Measurements from ENCODE around the gene TSHZ2.

The TSHZ2 gene, protein sequence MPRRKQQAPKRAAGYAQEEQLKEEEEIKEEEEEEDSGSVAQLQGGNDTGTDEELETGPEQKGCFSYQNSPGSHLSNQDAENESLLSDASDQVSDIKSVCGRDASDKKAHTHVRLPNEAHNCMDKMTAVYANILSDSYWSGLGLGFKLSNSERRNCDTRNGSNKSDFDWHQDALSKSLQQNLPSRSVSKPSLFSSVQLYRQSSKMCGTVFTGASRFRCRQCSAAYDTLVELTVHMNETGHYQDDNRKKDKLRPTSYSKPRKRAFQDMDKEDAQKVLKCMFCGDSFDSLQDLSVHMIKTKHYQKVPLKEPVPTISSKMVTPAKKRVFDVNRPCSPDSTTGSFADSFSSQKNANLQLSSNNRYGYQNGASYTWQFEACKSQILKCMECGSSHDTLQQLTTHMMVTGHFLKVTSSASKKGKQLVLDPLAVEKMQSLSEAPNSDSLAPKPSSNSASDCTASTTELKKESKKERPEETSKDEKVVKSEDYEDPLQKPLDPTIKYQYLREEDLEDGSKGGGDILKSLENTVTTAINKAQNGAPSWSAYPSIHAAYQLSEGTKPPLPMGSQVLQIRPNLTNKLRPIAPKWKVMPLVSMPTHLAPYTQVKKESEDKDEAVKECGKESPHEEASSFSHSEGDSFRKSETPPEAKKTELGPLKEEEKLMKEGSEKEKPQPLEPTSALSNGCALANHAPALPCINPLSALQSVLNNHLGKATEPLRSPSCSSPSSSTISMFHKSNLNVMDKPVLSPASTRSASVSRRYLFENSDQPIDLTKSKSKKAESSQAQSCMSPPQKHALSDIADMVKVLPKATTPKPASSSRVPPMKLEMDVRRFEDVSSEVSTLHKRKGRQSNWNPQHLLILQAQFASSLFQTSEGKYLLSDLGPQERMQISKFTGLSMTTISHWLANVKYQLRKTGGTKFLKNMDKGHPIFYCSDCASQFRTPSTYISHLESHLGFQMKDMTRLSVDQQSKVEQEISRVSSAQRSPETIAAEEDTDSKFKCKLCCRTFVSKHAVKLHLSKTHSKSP (N-terminal part only)

DNA sequence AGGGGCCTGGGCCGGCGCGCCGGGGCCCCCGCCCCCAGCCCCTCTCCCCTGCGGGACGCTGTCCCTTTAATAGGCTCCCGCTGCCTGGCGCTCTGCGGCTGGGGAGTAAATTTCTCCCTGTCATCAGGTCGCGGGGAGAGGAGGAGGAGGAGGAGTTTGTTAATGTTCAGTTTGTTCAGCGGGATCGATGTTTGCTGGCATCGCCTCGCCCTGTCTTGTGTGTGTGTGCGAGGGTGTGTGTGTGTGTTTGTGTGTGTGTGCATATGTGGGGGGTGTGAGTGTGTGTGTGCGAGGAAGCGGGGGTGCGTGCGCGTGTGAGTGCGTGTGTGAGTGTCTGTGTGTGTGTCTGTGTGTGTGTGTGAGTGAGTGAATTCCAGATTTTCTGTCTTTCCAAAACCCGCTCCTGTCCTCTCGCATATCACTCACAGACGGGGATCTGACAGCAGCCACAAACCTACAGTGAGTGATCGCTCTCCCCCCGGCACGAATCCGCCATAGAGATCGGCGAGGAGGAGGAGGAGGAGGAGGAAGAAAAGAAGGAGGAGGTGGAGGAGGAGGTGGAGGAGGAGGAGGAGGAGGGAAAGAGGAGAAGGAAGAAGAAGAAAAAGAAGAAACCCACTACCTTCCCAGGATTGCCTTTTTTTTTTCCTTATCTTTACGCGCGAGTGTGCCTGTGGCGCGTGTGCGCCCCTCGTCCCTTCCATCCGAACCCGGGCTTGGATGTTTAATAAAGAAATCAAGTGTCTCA lies at the start of gene TSHZ2:
Gene TSHZ2, plus strand, starts transcription at position 169 of the 748 bp plus-strand sequence. CDS start 936 bp downstream, outside the sequence.
- peaks cover 38% of the 10 kb centered on the region for H3K27me3 ChIP-seq
- peak within 1 kb of the TSS; percentile 34; the same call in 1 of the 2 replicates for H3K4me2 ChIP-seq
- H3K9ac ChIP-seq, result no peak within 1 kb of the TSS
- no peak for TF ChIP-seq Cebpa-rat (IDR thresholded peaks at IDR 0.05)
- no peaks in the 10 kb centered on the region for H3K4me1 ChIP-seq
- H3K36me3 ChIP-seq, result no peaks in the 10 kb centered on the region
- H3K27ac ChIP-seq, result no peak within 1 kb of the TSS
- H3K4me3 ChIP-seq, result peak within 1 kb of the TSS; percentile 42
- no peaks in the 10 kb centered on the region for H3K9me3 ChIP-seq
- H4K20me1 ChIP-seq, result no peaks in the 10 kb centered on the region

GRCh38 chr20:52922436-52922835 lies 49.7 kb upstream of the TSHZ2 start:
- H3K4me1 ChIP-seq, result no peaks in the 10 kb centered on the region
- no peaks in the 10 kb centered on the region for H3K27me3 ChIP-seq
- no peak overlapping the region for H3K4me2 ChIP-seq
- H3K36me3 ChIP-seq, result no peaks in the 10 kb centered on the region
- no peak overlapping the region for H3K27ac ChIP-seq
- no peak for TF ChIP-seq Cebpa-rat (IDR thresholded peaks at IDR 0.05)
- H4K20me1 ChIP-seq, result no peaks in the 10 kb centered on the region
- H3K9me3 ChIP-seq, result no peaks in the 10 kb centered on the region
- no peak overlapping the region for H3K4me3 ChIP-seq
- no peak overlapping the region for H3K9ac ChIP-seq

GRCh38 chr20:52923123-52923937 lies 48.8 kb upstream of the TSHZ2 start:
- H3K27me3 ChIP-seq, result no peaks in the 10 kb centered on the region
- H3K9ac ChIP-seq, result no peak overlapping the region
- H3K9me3 ChIP-seq, result no peaks in the 10 kb centered on the region
- TF ChIP-seq Cebpa-rat (IDR thresholded peaks at IDR 0.05), result no peak
- no peak overlapping the region for H3K4me3 ChIP-seq
- no peak overlapping the region for H3K4me2 ChIP-seq
- H3K27ac ChIP-seq, result no peak overlapping the region
- no peaks in the 10 kb centered on the region for H4K20me1 ChIP-seq
- no peaks in the 10 kb centered on the region for H3K36me3 ChIP-seq
- H3K4me1 ChIP-seq, result no peaks in the 10 kb centered on the region

- H4K20me1 ChIP-seq, result no peaks in the 10 kb centered on the region
- no peak overlapping the region for H3K27ac ChIP-seq
- H3K27me3 ChIP-seq, result no peaks in the 10 kb centered on the region
- H3K36me3 ChIP-seq, result no peaks in the 10 kb centered on the region
- H3K9ac ChIP-seq, result no peak overlapping the region
- no peaks in the 10 kb centered on the region for H3K9me3 ChIP-seq
- H3K4me2 ChIP-seq, result no peak overlapping the region
- no peaks in the 10 kb centered on the region for H3K4me1 ChIP-seq
- TF ChIP-seq Cebpa-rat (IDR thresholded peaks at IDR 0.05), result no peak
- H3K4me3 ChIP-seq, result no peak overlapping the region
Measured at GRCh38 chr20:52924411-52925271, 47.5 kb upstream of the TSHZ2 start.

GRCh38 chr20:52926505-52926904 lies 45.7 kb upstream of the TSHZ2 start:
- Histone ChIP-seq H3K27me3 (no peaks in the 10 kb centered on the region), H3K9ac (no peak overlapping the region), H3K4me2 (no peak overlapping the region), H4K20me1 (no peaks in the 10 kb centered on the region), H3K36me3 (no peaks in the 10 kb centered on the region), H3K27ac (no peak overlapping the region), H3K4me1 (no peaks in the 10 kb centered on the region), H3K9me3 (no peaks in the 10 kb centered on the region), H3K4me3 (no peak overlapping the region)
- TF ChIP-seq Cebpa-rat (IDR thresholded peaks at IDR 0.05), result no peak

GRCh38 chr20:52933867-52934266 lies 38.3 kb upstream of the TSHZ2 start:
- Histone ChIP-seq H3K36me3 (no peaks in the 10 kb centered on the region), H3K27ac (no peak overlapping the region), H3K9ac (no peak overlapping the region), H3K4me3 (no peak overlapping the region), H3K9me3 (no peaks in the 10 kb centered on the region), H4K20me1 (no peaks in the 10 kb centered on the region), H3K27me3 (no peaks in the 10 kb centered on the region), H3K4me1 (peaks cover 16% of the 10 kb centered on the region), H3K4me2 (no peak overlapping the region)
- TF ChIP-seq Cebpa-rat (IDR thresholded peaks at IDR 0.05), result no peak

DNA sequence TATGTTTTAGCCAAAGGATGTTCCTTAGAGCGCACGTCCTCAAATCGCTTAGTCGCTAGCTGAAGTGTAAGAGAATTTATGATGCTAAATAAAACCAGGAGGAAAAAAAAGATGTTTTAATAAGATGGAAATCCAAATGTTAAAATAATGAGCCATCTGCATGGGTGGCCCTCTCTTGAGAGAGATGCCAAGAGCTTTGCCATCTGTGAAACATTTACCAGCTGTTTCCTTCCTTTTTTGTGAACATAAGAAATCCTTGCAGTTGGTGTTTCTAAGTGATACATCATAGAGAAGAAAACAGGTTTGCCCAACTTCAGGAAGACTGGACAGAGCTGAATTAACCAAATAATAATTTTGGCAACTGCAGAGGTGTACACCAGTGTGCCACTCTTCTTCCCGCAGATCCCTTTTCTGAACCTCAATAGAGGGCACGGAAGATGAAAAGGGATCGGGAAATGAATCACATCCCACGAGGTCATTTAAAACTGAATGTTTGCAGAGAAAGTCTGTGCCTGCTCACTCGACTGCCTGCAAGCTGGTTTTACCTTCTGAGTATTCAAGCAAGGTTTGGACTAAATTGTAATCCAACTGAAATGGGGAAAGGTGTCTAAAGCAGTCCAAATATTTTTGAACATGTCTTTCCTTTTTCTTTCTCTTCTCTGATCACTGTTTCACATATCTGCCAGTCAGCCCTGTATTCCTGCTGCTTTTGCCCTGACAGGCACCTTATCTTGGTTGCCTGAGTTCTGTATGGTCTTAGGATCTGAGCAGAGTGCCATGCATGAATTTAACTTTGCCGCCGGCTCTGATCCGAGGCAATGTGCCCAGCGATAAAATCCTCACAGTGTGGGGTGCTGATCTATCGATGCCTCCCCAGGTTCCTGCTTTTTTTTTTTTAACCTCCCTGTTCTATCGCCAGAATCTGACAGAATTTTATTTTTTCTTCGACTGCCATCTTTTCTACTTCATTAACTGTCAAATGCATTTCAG lies 35.5 kb upstream of the TSHZ2 start:
- no peaks in the 10 kb centered on the region for H3K36me3 ChIP-seq
- H3K4me2 ChIP-seq, result peak overlapping the region; percentile 44
- H3K4me1 ChIP-seq, result peaks cover 16% of the 10 kb centered on the region
- H3K9me3 ChIP-seq, result no peaks in the 10 kb centered on the region
- H4K20me1 ChIP-seq, result no peaks in the 10 kb centered on the region
- no peak for TF ChIP-seq Cebpa-rat (IDR thresholded peaks at IDR 0.05)
- no peak overlapping the region for H3K9ac ChIP-seq
- no peaks in the 10 kb centered on the region for H3K27me3 ChIP-seq
- no peak overlapping the region for H3K27ac ChIP-seq
- H3K4me3 ChIP-seq, result no peak overlapping the region

Data from BLaER1 (cell line).